HUES64 (cell line): Measurements from ENCODE around the gene PRDM8.

Source experiments
- H3K27ac ChIP-seq: 2 replicates; pipeline ENCODE4 v1.7.0; 2013; ENCODE audit warnings: low read depth, low read length, inconsistent platforms
- H3K27me3 ChIP-seq: 2 replicates; pipeline ENCODE4 v1.6.1; 2013; ENCODE audit warnings: mild to moderate bottlenecking, low read length; ENCODE audit not compliant: insufficient read depth
- H3K36me3 ChIP-seq: 2 replicates; pipeline ENCODE4 v1.6.1; 2013; ENCODE audit warnings: mild to moderate bottlenecking, low read length; ENCODE audit not compliant: insufficient read depth
- H3K4me1 ChIP-seq: 2 replicates; pipeline ENCODE4 v1.6.1; 2013; ENCODE audit warnings: mild to moderate bottlenecking, low read length, moderate library complexity; ENCODE audit not compliant: insufficient read depth
- H3K4me3 ChIP-seq: 2 replicates; pipeline ENCODE4 v1.5.1; 2013; ENCODE audit warnings: mild to moderate bottlenecking, low read length, moderate library complexity
- H3K9ac ChIP-seq: 2 replicates; pipeline ENCODE4 v1.6.1; 2013; ENCODE audit warnings: mild to moderate bottlenecking, low read depth, low read length
- H3K9me3 ChIP-seq: 2 replicates; pipeline ENCODE4 v1.6.1; 2013; ENCODE audit warnings: low read depth, low read length; ENCODE audit not compliant: insufficient read depth
- WGBS: fragments of 150-250, 120-280 bp; methylation state at CpG from one replicate; pipeline ENCODE4 v1.1.7; 2013; ENCODE audit warnings: missing lambda C conversion rate; 5-methylcytosine and 5-hydroxymethylcytosine counted together

Gene PRDM8

GRCh38 chr4:80253510-80253909 is 56.2 kb downstream of the PRDM8 start:
- Histone ChIP-seq H3K4me1 (no peaks in the 10 kb centered on the region), H3K9me3 (no peaks in the 10 kb centered on the region), H3K27me3 (peaks cover 29% of the 10 kb centered on the region), H3K27ac (no peak overlapping the region), H3K4me3 (no peak overlapping the region), H3K9ac (no peak overlapping the region), H3K36me3 (no peaks in the 10 kb centered on the region)
- 89% methylated on average over 4 of the region's 4 CpGs for WGBS
